K562 (cell line): ENCODE data around the gene CD68. TPM values are rescaled to one million over a fixed set of nuclear protein-coding genes. Genes with fewer than 3 reads are reported as not detected.

Source experiments
- CBFA2T3 ChIP-seq: fragments of 450-650 bp; IDR thresholded peaks from 2 replicates; pipeline ENCODE4 v1.6.1; 2017
- CXXC5 ChIP-seq: fragments of 250-450 bp; sonication (Bioruptor Pico); IDR thresholded peaks from 2 replicates; pipeline ENCODE4 v1.8.0; 2022; ENCODE audit warnings: inconsistent platforms, mild to moderate bottlenecking, moderate library complexity
- ERF ChIP-seq: fragments of 450-650 bp; formaldehyde crosslinking; IDR thresholded peaks from 2 replicates; pipeline ENCODE4 v1.4.0; 2020; ENCODE audit warnings: mild to moderate bottlenecking, mixed read lengths
- EZH2 ChIP-seq: IDR thresholded peaks from 2 replicates; pipeline ENCODE4 v1.6.1; 2012; ENCODE audit warnings: low read depth, mild to moderate bottlenecking, inconsistent platforms, low read length, borderline replicate concordance
- HCFC1 ChIP-seq: IDR thresholded peaks from 2 replicates; pipeline ENCODE4 v1.6.1; 2012; ENCODE audit warnings: low read depth, low read length, improper control_type of control experiment
- KDM2B ChIP-seq: fragments of 250-450 bp; sonication (Bioruptor Pico); IDR thresholded peaks from 2 replicates; pipeline ENCODE4 v1.8.0; 2021; ENCODE audit warnings: mild to moderate bottlenecking, moderate library complexity
- MAFK ChIP-seq: IDR thresholded peaks from 2 replicates; pipeline ENCODE4 v1.6.1; 2011; ENCODE audit warnings: low read length, improper control_type of control experiment
- MECOM ChIP-seq: fragments of 250-450 bp; sonication (Bioruptor Pico); IDR thresholded peaks from 2 replicates; pipeline ENCODE4 v1.8.0; 2022; ENCODE audit warnings: inconsistent platforms
- MIER1 ChIP-seq: fragments of 450-650 bp; IDR thresholded peaks from 2 replicates; pipeline ENCODE4 v1.6.1; 2016; ENCODE audit warnings: antibody characterized with exemption, mild to moderate bottlenecking, low read depth
- NFRKB ChIP-seq: fragments of 450-650 bp; IDR thresholded peaks from 2 replicates; pipeline ENCODE4 v1.6.1; 2016; ENCODE audit warnings: low read depth
- NR4A1 ChIP-seq, 2 experiments: fragments of 250-450 bp in 1 of 2; fragments of 450-650 bp in 1 of 2; sonication (Bioruptor Pico) in 1 of 2; IDR thresholded peaks; 2 replicates each; pipeline versions ENCODE4 v1.4.0 to v1.6.1; 2016 to 2020; ENCODE audit warnings: mild to moderate bottlenecking in 2 of 2, missing compliant biosample characterization in 1 of 2, missing genetic modification characterization in 1 of 2, moderate library complexity in 1 of 2
- SMAD2 ChIP-seq: fragments of 150-350 bp; IDR thresholded peaks from 2 replicates; pipeline ENCODE4 v1.6.1; 2014; ENCODE audit warnings: low read depth, mild to moderate bottlenecking, low read length
- TRIM28 ChIP-seq: fragments of 450-650 bp; IDR thresholded peaks from 2 replicates; pipeline ENCODE4 v1.6.1; 2017
- ZNF12 ChIP-seq: sonication (generic); formaldehyde crosslinking; IDR thresholded peaks from 2 replicates; pipeline ENCODE4 v1.4.0; 2020; ENCODE audit warnings: mild to moderate bottlenecking, missing genetic modification reagents
- ZNF311 ChIP-seq: fragments of 250-450 bp; sonication (Bioruptor Pico); IDR thresholded peaks from 2 replicates; pipeline ENCODE4 v1.4.0; 2020; ENCODE audit warnings: mild to moderate bottlenecking, moderate library complexity
- ZNF780A ChIP-seq: fragments of 250-450 bp; sonication (Bioruptor Pico); IDR thresholded peaks from 2 replicates; pipeline ENCODE4 v1.5.0; 2021; ENCODE audit warnings: mild to moderate bottlenecking
- polyA plus RNA-seq, 8 experiments: library from polyadenylated mRNA; depleted of rRNA in 4 of 8; stranded (reverse) in 5 of 8; unstranded in 3 of 8; fragments of >200 nt; fragmentation: Nextera tagmentation in 2 of 8; fragmentation: Illumina TruSeq in 1 of 8; extraction: Ambion mirVana in 2 of 8; extraction: Trizol in 1 of 8; gene quantifications; 2 replicates each; pipeline versions ENCODE4 v1.2.1 to v1.2.3, GENCODE V29; 2011 to 2014; ENCODE audit warnings: inconsistent platforms in 1 of 8, missing spikeins in 1 of 8
- total RNA-seq, 7 experiments: library from RNA; depleted of rRNA in 6 of 7; stranded (reverse); fragments of >200 nt in 6 of 7; fragmentation: Illumina TruSeq in 2 of 7; extraction: Trizol in 2 of 7; gene quantifications; 2 replicates each; pipeline versions ENCODE4 v1.2.1 to v1.2.3, GENCODE V29; 2011 to 2021; ENCODE audit warnings: low replicate concordance in 1 of 7
- TF ChIP-seq, protein P1 (sequence below), 3 experiments: IDR thresholded peaks in 2 of 3; conservative IDR thresholded peaks in 1 of 3; 2 replicates each; pipeline ENCODE4 v1.5.1; 2011 to 2012; ENCODE audit warnings: low read length in 3 of 3, mild to moderate bottlenecking in 3 of 3, control low read depth in 2 of 3, improper control_type of control experiment in 1 of 3, inconsistent platforms in 1 of 3, low read depth in 1 of 3, mixed read lengths in 1 of 3, moderate library complexity in 1 of 3; ENCODE audit not compliant: insufficient read depth in 2 of 3
- TF ChIP-seq, protein P2 (sequence below): sonication (generic); formaldehyde crosslinking; IDR thresholded peaks from 2 replicates; pipeline ENCODE4 v1.8.1; 2022; ENCODE audit warnings: missing genetic modification reagents
- TF ChIP-seq, protein P3 (sequence below): fragments of 450-650 bp; IDR thresholded peaks from one replicate; pipeline ENCODE4 v1.6.1; 2018; ENCODE audit warnings: mild to moderate bottlenecking, moderate library complexity; ENCODE audit not compliant: partially characterized antibody
- TF ChIP-seq, protein P4 (sequence below), 2 experiments: fragments of 450-650 bp; IDR thresholded peaks; 2 replicates each; pipeline ENCODE4 v1.6.1; 2018; ENCODE audit warnings: mild to moderate bottlenecking in 2 of 2, low read depth in 1 of 2; ENCODE audit not compliant: partially characterized antibody in 2 of 2

The CD68 gene
- total and polyA plus RNA-seq, 9 of the 15 experiments (the other 6 are each of a cell fraction or from before 2014, with no cell fraction given) = 28.2 to 89.8 (median 37.7) TPM

DNA sequence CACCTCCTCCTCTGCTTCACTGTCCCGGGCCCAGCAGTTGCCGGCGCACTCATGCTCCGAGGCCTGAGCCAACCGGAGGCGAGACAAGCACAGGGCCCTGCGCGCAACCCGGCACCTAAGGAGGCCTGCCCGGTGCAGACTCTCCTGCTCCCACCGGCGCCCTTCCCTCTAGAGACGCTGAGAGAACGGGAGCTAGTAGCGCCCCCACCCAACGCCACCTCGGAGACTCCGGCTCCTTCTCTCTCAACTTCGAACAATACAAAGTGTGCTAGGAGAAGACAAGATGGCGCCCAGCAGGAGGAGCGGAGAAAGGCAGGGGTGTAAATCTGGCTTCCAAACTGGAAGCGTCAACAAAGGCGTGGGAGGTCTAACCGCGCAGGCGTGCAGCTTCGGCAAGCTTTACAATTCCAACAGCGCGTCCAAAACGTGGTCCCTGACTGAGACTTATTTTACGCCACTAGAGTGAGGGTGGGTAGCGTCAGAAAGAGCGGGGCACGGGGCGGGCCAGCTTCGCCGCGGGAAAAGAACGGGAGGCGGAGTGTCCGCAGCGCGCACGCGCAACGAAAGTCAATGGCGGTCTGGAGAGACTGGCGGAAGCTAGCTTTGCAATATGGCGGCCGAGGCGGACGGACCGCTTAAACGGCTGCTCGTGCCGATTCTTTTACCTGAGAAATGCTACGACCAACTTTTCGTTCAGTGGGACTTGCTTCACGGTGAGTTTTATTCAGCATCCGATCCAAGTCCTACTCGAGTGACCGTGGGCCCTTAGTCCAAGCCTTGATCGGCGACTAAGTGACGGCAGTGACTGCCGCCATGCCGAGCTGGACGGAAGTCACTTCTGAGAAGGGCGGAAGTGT lies 4.0 kb downstream of the CD68 start, which contains the start of gene MPDU1 (continued):
- TF ChIP-seq NFRKB (peak; percentile 99), CXXC5 (CRISPR knock-in tag) (peak; percentile 75), ZNF12 (CRISPR knock-in tag) (no peak; the same call in 1 of the 2 replicates), CBFA2T3 (no peak), EZH2 (no peak), ZNF311 (CRISPR knock-in tag) (peak; percentile 64; the same call in 1 of the 2 replicates), MAFK (no peak), MIER1 (no peak), TRIM28 (no peak), KDM2B (CRISPR knock-in tag) (no peak), ZNF780A (no peak), SMAD2 (no peak), MECOM (CRISPR knock-in tag) (no peak), NR4A1 (CRISPR knock-in tag; IDR thresholded peaks at IDR 0.05) (no peak), NR4A1 (tag; IDR thresholded peaks at IDR 0.05) (peak; percentile 91), ERF (CRISPR knock-in tag) (0 out of 2 replicates have a peak, but pooled peaks have one; percentile 54), HCFC1 (peak; percentile 76)
- TF ChIP-seq, protein P1, sequence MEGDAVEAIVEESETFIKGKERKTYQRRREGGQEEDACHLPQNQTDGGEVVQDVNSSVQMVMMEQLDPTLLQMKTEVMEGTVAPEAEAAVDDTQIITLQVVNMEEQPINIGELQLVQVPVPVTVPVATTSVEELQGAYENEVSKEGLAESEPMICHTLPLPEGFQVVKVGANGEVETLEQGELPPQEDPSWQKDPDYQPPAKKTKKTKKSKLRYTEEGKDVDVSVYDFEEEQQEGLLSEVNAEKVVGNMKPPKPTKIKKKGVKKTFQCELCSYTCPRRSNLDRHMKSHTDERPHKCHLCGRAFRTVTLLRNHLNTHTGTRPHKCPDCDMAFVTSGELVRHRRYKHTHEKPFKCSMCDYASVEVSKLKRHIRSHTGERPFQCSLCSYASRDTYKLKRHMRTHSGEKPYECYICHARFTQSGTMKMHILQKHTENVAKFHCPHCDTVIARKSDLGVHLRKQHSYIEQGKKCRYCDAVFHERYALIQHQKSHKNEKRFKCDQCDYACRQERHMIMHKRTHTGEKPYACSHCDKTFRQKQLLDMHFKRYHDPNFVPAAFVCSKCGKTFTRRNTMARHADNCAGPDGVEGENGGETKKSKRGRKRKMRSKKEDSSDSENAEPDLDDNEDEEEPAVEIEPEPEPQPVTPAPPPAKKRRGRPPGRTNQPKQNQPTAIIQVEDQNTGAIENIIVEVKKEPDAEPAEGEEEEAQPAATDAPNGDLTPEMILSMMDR (IDR thresholded peaks at IDR 0.05 in 2 of 3, conservative IDR thresholded peaks at IDR 0.05 in 1 of 3; ENCODE audit: insufficient read depth in 2 of 3, low read depth in 1 of 3, low read length in 3 of 3) = no peak
- TF ChIP-seq, protein P2, sequence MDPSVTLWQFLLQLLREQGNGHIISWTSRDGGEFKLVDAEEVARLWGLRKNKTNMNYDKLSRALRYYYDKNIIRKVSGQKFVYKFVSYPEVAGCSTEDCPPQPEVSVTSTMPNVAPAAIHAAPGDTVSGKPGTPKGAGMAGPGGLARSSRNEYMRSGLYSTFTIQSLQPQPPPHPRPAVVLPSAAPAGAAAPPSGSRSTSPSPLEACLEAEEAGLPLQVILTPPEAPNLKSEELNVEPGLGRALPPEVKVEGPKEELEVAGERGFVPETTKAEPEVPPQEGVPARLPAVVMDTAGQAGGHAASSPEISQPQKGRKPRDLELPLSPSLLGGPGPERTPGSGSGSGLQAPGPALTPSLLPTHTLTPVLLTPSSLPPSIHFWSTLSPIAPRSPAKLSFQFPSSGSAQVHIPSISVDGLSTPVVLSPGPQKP = no peak
- TF ChIP-seq, protein P3, sequence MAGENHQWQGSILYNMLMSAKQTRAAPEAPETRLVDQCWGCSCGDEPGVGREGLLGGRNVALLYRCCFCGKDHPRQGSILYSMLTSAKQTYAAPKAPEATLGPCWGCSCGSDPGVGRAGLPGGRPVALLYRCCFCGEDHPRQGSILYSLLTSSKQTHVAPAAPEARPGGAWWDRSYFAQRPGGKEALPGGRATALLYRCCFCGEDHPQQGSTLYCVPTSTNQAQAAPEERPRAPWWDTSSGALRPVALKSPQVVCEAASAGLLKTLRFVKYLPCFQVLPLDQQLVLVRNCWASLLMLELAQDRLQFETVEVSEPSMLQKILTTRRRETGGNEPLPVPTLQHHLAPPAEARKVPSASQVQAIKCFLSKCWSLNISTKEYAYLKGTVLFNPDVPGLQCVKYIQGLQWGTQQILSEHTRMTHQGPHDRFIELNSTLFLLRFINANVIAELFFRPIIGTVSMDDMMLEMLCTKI = no peak
- TF ChIP-seq, protein P4, sequence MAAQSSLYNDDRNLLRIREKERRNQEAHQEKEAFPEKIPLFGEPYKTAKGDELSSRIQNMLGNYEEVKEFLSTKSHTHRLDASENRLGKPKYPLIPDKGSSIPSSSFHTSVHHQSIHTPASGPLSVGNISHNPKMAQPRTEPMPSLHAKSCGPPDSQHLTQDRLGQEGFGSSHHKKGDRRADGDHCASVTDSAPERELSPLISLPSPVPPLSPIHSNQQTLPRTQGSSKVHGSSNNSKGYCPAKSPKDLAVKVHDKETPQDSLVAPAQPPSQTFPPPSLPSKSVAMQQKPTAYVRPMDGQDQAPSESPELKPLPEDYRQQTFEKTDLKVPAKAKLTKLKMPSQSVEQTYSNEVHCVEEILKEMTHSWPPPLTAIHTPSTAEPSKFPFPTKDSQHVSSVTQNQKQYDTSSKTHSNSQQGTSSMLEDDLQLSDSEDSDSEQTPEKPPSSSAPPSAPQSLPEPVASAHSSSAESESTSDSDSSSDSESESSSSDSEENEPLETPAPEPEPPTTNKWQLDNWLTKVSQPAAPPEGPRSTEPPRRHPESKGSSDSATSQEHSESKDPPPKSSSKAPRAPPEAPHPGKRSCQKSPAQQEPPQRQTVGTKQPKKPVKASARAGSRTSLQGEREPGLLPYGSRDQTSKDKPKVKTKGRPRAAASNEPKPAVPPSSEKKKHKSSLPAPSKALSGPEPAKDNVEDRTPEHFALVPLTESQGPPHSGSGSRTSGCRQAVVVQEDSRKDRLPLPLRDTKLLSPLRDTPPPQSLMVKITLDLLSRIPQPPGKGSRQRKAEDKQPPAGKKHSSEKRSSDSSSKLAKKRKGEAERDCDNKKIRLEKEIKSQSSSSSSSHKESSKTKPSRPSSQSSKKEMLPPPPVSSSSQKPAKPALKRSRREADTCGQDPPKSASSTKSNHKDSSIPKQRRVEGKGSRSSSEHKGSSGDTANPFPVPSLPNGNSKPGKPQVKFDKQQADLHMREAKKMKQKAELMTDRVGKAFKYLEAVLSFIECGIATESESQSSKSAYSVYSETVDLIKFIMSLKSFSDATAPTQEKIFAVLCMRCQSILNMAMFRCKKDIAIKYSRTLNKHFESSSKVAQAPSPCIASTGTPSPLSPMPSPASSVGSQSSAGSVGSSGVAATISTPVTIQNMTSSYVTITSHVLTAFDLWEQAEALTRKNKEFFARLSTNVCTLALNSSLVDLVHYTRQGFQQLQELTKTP (IDR thresholded peaks at IDR 0.05; ENCODE audit: low read depth in 1 of 2, partially characterized antibody in 2 of 2) = peak in 1 of 2 experiments; percentile 98
